Esophagus squamous epithelium (tissue), 4 donors: ENCODE results near the gene RANBP3L.

Experiments used
- CTCF ChIP-seq, 6 experiments: fragments of 450-650 bp in 4 of 6; fragments of 200-600 bp in 2 of 6; sonication (generic) in 2 of 6; IDR thresholded peaks; one replicate each; pipeline ENCODE4 v1.5.1; 2016 to 2019; ENCODE audit warnings: antibody characterized with exemption in 6 of 6, mild to moderate bottlenecking in 4 of 6, moderate library complexity in 4 of 6
- POLR2A ChIP-seq, 4 donors: fragments of 450-650 bp; IDR thresholded peaks; one replicate each; pipeline ENCODE4 v1.6.1; 2017; ENCODE audit warnings: antibody characterized with exemption in 4 of 4, mild to moderate bottlenecking in 4 of 4, moderate library complexity in 3 of 4

GRCh38 chr5:36270175-36270574 lies 31.5 kb downstream of the RANBP3L start:
- no peak for TF ChIP-seq CTCF (IDR thresholded peaks at IDR 0.05)
- TF ChIP-seq POLR2A (IDR thresholded peaks at IDR 0.05) = no peak
